GM12878 (cell line): Measurements from ENCODE around the gene TMEM135. TPM values are rescaled to one million over a fixed set of nuclear protein-coding genes. Genes with fewer than 3 reads are reported as not detected.

Source experiments
- ATAC-seq: fragments of 200-7000 bp; cut with Tn5 transposase; 3 replicates; pipeline ENCODE4 v1.9.1; 2020; ENCODE audit warnings: mild to moderate bottlenecking, moderate library complexity
- BruUV-seq: library from RNA; stranded (reverse); fragments of 400-500 nt; replicated peaks from 2 replicates; lab custom pipeline; 2021; lab: Mats Ljungman, UMichigan
- CTCF ChIA-PET: fragments of 300-600 bp; sonication (Branson Sonifier 250); formaldehyde crosslinking; extraction: SDS; loops from one replicate; lab custom pipeline; 2021; ENCODE audit warnings: inconsistent platforms; lab: Yijun Ruan, JAX
- POLR2A ChIA-PET: fragments of 350-600 bp; formaldehyde crosslinking; extraction: SDS; loops from one replicate; lab custom pipeline; 2021; ENCODE audit warnings: inconsistent platforms; lab: Charles Lee
- RAD21 ChIA-PET: fragments of 300-600 bp; sonication (Branson Sonifier 250); formaldehyde crosslinking; loops from one replicate; lab custom pipeline; 2023; ENCODE audit warnings: antibody characterized with exemption; ENCODE audit not compliant: unreplicated experiment; lab: Charles Lee
- SMC1A ChIA-PET: fragments of 300-600 bp; sonication (Branson Sonifier 250); formaldehyde crosslinking; loops from one replicate; lab custom pipeline; 2023; ENCODE audit not compliant: unreplicated experiment, uncharacterized antibody; lab: Charles Lee
- DNase-seq: peaks from one replicate; pipeline ENCODE4 v3.0.0-alpha.2; 2011; ENCODE audit warnings: low read depth, low spot score
- FAIRE-seq: peaks from 3 replicates; lab custom pipeline; 2011; peaks lifted over from hg19 to GRCh38; lab: Jason Lieb, UNC
- H2AFZ ChIP-seq: 2 replicates; pipeline ENCODE4 v1.6.0; 2011; ENCODE audit warnings: low read depth, low read length, control low read depth; ENCODE audit not compliant: control insufficient read depth
- H3K27ac ChIP-seq: 2 replicates; pipeline ENCODE4 v1.5.1; 2011; ENCODE audit warnings: control low read depth; ENCODE audit not compliant: control insufficient read depth, insufficient read depth
- H3K27me3 ChIP-seq, 2 experiments: replicated peaks in 1 of 2; 2 replicates each; pipeline versions ENCODE4 v1.6.0 to v1.6.1; 2011; ENCODE audit warnings: low read length in 1 of 2; ENCODE audit not compliant: control insufficient read depth in 2 of 2, insufficient read depth in 2 of 2
- H3K36me3 ChIP-seq, 2 experiments: 2 replicates each; pipeline ENCODE4 v1.5.1; 2011; ENCODE audit warnings: low read length in 1 of 2; ENCODE audit not compliant: control insufficient read depth in 2 of 2, insufficient read depth in 2 of 2
- H3K4me1 ChIP-seq: 2 replicates; pipeline ENCODE4 v1.6.1; 2011; ENCODE audit warnings: mild to moderate bottlenecking, low read length, moderate library complexity, mixed read lengths; ENCODE audit not compliant: control insufficient read depth, insufficient read depth
- H3K4me2 ChIP-seq: 2 replicates; pipeline ENCODE4 v1.6.0; 2011; ENCODE audit warnings: control low read depth; ENCODE audit not compliant: control insufficient read depth, insufficient read depth
- H3K4me3 ChIP-seq: fragments of 200-600 bp; sonication (generic); 2 replicates; pipeline ENCODE4 v1.5.1; 2016
- H3K79me2 ChIP-seq: 2 replicates; pipeline ENCODE4 v1.6.0; 2011; ENCODE audit warnings: low read length; ENCODE audit not compliant: control insufficient read depth, insufficient read depth
- H3K9ac ChIP-seq: 2 replicates; pipeline ENCODE4 v1.8.0; 2011; ENCODE audit warnings: low read length, control low read depth, mixed read lengths; ENCODE audit not compliant: control insufficient read depth, insufficient read depth
- H3K9me3 ChIP-seq: replicated peaks from 3 replicates; pipeline ENCODE4 v1.5.1; 2011; ENCODE audit warnings: mild to moderate bottlenecking, low read length; ENCODE audit not compliant: control insufficient read depth, insufficient read depth
- H4K20me1 ChIP-seq: 2 replicates; pipeline ENCODE4 v1.6.0; 2011; ENCODE audit not compliant: control insufficient read depth, insufficient read depth
- SMC3 ChIP-seq: IDR thresholded peaks from 2 replicates; pipeline ENCODE4 v1.6.1; 2011; ENCODE audit warnings: low read length, improper control_type of control experiment, borderline replicate concordance
- SREBF1 ChIP-seq: IDR thresholded peaks from 2 replicates; pipeline ENCODE4 v1.6.1; 2012; ENCODE audit warnings: mild to moderate bottlenecking, low read length
- TCF3 ChIP-seq: IDR thresholded peaks from 2 replicates; pipeline ENCODE4 v1.6.1; 2012; ENCODE audit warnings: low read depth, mild to moderate bottlenecking, low read length, borderline replicate concordance; ENCODE audit not compliant: insufficient read depth
- ZNF384 ChIP-seq: IDR thresholded peaks from 2 replicates; pipeline ENCODE4 v1.6.1; 2012; ENCODE audit warnings: low read depth, mild to moderate bottlenecking, low read length, improper control_type of control experiment, borderline replicate concordance
- WGBS: methylation state at CpG from one replicate; pipeline ENCODE4 v1.1.6; 2016; ENCODE audit warnings: low lambda C conversion rate; ENCODE audit not compliant: insufficient replicate concordance, insufficient coverage; ENCODE audit errors: missing lambda C conversion rate; 5-methylcytosine and 5-hydroxymethylcytosine counted together
- in situ Hi-C: fragments of 300-500 bp; cut with MboI; formaldehyde crosslinking; loops from 9 replicates; pipeline ENCODE4 v1.14.3; 2018; ENCODE audit warnings: mixed read lengths
- intact Hi-C: fragments of 100-400 bp; cut with micrococcal nuclease; formaldehyde crosslinking; loops from one replicate; pipeline ENCODE4 v1.14.2; 2022; ENCODE audit not compliant: unreplicated experiment
- polyA plus RNA-seq, 11 experiments: library from polyadenylated mRNA; depleted of rRNA in 4 of 11; unstranded in 6 of 11; stranded (reverse) in 5 of 11; fragments of >200 nt; fragmentation: Nextera tagmentation in 4 of 11; fragmentation: Illumina TruSeq in 1 of 11; extraction: Ambion mirVana in 4 of 11; extraction: Trizol in 1 of 11; gene quantifications; 1 replicate in 1 of 11; 2 replicates in 10 of 11; pipeline versions ENCODE4 v1.2.1 to v1.2.3, GENCODE V29; 2011 to 2016; ENCODE audit warnings: inconsistent platforms in 2 of 11, missing spikeins in 2 of 11, low read depth in 1 of 11
- total RNA-seq, 4 experiments: library from RNA; depleted of rRNA in 3 of 4; stranded (reverse); fragments of >200 nt in 3 of 4; fragmentation: Illumina TruSeq in 1 of 4; extraction: Trizol in 1 of 4; gene quantifications; 2 replicates each; pipeline versions ENCODE4 v1.2.1 to v1.2.3, GENCODE V29; 2013 to 2021
- TF ChIP-seq, protein P1 (sequence below): fragments of 450-650 bp; formaldehyde crosslinking; IDR thresholded peaks from 2 replicates; pipeline ENCODE4 v1.5.0; 2022; ENCODE audit warnings: mild to moderate bottlenecking, missing genetic modification characterization
- TF ChIP-seq, protein P2 (sequence below): IDR thresholded peaks from 2 replicates; pipeline ENCODE4 v1.6.1; 2011; ENCODE audit warnings: borderline replicate concordance, low read depth, mild to moderate bottlenecking, moderate library complexity, mixed read lengths, low read length; ENCODE audit not compliant: insufficient read depth; ENCODE audit errors: extremely low read length

The TMEM135 gene
- total and polyA plus RNA-seq, 10 of the 15 experiments (the other 5 are each of a cell fraction or from before 2014, with no cell fraction given), result 7.2 to 117 (median 12.9) TPM

DNA sequence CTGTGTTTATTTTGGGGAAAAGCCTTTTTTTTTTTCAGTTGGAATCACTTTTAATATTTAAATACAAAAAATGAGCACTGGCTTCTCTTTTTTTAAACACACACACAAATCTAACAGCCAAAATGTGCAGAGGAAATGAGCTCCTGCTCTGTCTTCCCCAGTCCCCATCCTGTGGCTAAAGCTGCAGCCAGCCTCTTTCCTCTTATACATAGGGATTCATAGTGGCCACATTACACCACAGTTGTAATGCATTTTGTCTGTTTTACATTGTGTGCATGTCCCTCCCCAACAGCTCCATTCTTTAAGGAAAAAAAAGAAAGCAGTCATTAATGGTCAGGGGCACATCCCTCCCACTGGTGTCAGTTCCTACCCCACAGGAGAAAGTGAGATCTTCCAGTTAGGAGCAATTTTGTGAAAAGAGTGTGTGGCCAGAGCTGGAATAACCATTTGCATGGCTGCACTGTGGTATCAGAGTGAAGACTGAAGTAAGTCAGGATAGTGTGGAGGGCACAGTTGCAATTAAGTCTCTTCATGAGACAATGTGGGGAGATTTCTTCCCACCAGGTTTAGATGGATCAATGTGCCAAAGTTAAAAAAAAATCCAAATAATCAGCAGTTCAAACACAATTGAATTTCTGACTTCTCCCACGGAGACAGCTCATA, 220.6 kb downstream of the TMEM135 start:
- Histone ChIP-seq H3K9me3 (no peaks in the 10 kb centered on the region), H3K27ac (no peak overlapping the region), H3K9ac (no peak overlapping the region), H2AFZ (no peak overlapping the region), H3K4me3 (no peak overlapping the region), H4K20me1 (no peaks in the 10 kb centered on the region), H3K4me2 (no peak overlapping the region), H3K79me2 (no peaks in the 10 kb centered on the region), H3K36me3 (no peaks in the 10 kb centered on the region), H3K4me1 (no peaks in the 10 kb centered on the region), H3K27me3 (no peaks in the 10 kb centered on the region)
- ChIA-PET SMC1A (no interaction called here), POLR2A (no interaction called here), RAD21 (no interaction called here), CTCF (no interaction called here)
- no TSS peak for BruUV-seq
- intact Hi-C loops (no loop called here), in situ Hi-C loops (no loop called here)
- TF ChIP-seq TCF3 (no peak), SREBF1 (no peak), ZNF384 (no peak), SMC3 (no peak)
- TF ChIP-seq, protein P1, sequence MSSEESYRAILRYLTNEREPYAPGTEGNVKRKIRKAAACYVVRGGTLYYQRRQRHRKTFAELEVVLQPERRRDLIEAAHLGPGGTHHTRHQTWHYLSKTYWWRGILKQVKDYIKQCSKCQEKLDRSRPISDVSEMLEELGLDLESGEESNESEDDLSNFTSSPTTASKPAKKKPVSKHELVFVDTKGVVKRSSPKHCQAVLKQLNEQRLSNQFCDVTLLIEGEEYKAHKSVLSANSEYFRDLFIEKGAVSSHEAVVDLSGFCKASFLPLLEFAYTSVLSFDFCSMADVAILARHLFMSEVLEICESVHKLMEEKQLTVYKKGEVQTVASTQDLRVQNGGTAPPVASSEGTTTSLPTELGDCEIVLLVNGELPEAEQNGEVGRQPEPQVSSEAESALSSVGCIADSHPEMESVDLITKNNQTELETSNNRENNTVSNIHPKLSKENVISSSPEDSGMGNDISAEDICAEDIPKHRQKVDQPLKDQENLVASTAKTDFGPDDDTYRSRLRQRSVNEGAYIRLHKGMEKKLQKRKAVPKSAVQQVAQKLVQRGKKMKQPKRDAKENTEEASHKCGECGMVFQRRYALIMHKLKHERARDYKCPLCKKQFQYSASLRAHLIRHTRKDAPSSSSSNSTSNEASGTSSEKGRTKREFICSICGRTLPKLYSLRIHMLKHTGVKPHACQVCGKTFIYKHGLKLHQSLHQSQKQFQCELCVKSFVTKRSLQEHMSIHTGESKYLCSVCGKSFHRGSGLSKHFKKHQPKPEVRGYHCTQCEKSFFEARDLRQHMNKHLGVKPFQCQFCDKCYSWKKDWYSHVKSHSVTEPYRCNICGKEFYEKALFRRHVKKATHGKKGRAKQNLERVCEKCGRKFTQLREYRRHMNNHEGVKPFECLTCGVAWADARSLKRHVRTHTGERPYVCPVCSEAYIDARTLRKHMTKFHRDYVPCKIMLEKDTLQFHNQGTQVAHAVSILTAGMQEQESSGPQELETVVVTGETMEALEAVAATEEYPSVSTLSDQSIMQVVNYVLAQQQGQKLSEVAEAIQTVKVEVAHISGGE (CRISPR knock-in tag), result no peak
- TF ChIP-seq, protein P2, sequence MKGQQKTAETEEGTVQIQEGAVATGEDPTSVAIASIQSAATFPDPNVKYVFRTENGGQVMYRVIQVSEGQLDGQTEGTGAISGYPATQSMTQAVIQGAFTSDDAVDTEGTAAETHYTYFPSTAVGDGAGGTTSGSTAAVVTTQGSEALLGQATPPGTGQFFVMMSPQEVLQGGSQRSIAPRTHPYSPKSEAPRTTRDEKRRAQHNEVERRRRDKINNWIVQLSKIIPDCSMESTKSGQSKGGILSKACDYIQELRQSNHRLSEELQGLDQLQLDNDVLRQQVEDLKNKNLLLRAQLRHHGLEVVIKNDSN, result no peak
- DNase-seq, result no peak
- no peak for ATAC-seq
- no peak for FAIRE-seq
- 100% methylated on average over 1 of the region's 1 CpG for WGBS
